ENCODE measurements around the gene M1AP. TPM values are rescaled to one million over a fixed set of nuclear protein-coding genes. Genes with fewer than 3 reads are reported as not detected.
"Not testable (repeated sequence)": the region's sequence is repeated elsewhere in the genome, so short reads cannot be mapped to it uniquely, and the experiment has no call there.

Gene M1AP
- total RNA-seq, 1 donor from 2014 or later: 0.74 TPM

DNA sequence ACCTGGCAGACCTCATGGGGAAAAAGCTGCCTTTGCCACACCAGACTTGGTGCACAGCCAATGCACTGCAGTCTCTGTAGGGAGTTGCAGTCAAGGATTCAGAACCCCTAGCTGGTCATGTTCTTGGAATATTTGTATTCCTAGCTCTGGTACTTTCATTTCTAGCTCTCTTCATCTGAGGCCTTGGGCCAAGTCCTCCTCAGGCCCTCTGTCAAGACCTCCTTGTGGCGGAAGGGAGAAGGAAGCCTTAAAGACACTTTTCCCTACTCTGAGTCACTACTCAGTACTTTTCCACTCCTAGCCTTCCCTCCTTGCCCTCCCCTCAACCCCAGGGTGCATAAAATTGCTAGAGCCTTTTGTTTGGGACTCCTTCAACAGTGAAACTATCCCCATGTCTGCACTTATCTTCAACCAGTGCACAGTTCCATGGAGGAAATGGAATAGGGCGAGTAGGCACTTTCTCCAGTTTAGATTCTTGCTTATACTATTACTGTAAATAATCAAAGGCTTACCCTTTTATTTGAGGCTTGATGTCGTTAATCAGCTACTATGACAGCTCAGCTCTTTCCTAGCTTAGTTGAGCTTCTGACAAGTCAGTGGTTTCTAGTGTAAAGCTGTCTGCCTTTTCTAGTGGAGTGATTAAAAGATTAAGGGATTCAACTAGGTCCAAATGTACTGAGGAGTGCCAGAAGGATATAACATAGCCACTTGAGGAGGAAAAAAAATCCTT is 15.8 kb downstream of the M1AP start:
- H3K27me3 Mint-ChIP-seq (ENCODE audit: unreplicated experiment): peaks cover 2% of the 10 kb centered on the region
- H3K4me3 Mint-ChIP-seq (ENCODE audit: unreplicated experiment): no peak overlapping the region
- H3K36me3 Mint-ChIP-seq (ENCODE audit: low read depth, unreplicated experiment): no peaks in the 10 kb centered on the region
- no peak for DNase-seq (ENCODE audit: low spot score)
- TF ChIP-seq, protein P1, sequence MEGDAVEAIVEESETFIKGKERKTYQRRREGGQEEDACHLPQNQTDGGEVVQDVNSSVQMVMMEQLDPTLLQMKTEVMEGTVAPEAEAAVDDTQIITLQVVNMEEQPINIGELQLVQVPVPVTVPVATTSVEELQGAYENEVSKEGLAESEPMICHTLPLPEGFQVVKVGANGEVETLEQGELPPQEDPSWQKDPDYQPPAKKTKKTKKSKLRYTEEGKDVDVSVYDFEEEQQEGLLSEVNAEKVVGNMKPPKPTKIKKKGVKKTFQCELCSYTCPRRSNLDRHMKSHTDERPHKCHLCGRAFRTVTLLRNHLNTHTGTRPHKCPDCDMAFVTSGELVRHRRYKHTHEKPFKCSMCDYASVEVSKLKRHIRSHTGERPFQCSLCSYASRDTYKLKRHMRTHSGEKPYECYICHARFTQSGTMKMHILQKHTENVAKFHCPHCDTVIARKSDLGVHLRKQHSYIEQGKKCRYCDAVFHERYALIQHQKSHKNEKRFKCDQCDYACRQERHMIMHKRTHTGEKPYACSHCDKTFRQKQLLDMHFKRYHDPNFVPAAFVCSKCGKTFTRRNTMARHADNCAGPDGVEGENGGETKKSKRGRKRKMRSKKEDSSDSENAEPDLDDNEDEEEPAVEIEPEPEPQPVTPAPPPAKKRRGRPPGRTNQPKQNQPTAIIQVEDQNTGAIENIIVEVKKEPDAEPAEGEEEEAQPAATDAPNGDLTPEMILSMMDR (IDR thresholded peaks at IDR 0.05; ENCODE audit: unreplicated experiment): no peak
- H3K9me3 Mint-ChIP-seq (ENCODE audit: unreplicated experiment): no peaks in the 10 kb centered on the region
- no peak overlapping the region for H3K27ac Mint-ChIP-seq (ENCODE audit: unreplicated experiment)
- no peaks in the 10 kb centered on the region for H3K4me1 Mint-ChIP-seq (ENCODE audit: unreplicated experiment)

GRCh38 chr2:74630454-74630853 is 17.7 kb downstream of the M1AP start:
- H3K4me3 Mint-ChIP-seq (ENCODE audit: unreplicated experiment); H3K9me3 Mint-ChIP-seq (ENCODE audit: unreplicated experiment); H3K4me1 Mint-ChIP-seq (ENCODE audit: unreplicated experiment); H3K36me3 Mint-ChIP-seq (ENCODE audit: low read depth, unreplicated experiment); DNase-seq (ENCODE audit: low spot score); H3K27me3 Mint-ChIP-seq (ENCODE audit: unreplicated experiment); H3K27ac Mint-ChIP-seq (ENCODE audit: unreplicated experiment): not testable (repeated sequence)

DNA sequence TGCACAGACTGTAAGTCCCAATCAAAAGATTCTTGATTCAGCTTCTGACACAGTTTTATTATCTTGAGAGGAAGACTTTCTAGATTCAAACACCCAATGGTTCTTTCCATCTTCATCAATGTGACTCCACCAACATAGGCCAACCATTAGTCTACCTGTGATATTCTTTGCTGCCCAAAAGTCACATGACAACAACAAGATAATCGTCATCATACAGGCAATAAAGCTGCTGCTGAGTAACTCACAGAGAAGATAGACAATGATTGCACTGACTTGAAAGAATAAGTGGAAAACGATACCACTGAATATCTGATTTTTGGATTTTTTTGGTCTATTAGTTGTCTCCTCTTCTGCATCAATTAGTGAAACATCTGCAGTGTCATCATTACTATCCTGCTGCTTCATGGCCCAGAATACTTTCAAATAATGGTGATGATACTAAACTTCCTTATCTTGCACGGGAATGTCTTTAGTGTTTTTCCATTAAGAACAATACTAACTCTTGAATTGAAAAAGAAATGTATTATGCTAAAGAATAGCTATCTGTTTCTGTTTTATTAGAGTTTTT is 19.5 kb downstream of the M1AP start:
- Mint-ChIP-seq H3K9me3 (ENCODE audit: unreplicated experiment) (no peaks in the 10 kb centered on the region), H3K27ac (ENCODE audit: unreplicated experiment) (no peak overlapping the region), H3K27me3 (ENCODE audit: unreplicated experiment) (peaks cover 2% of the 10 kb centered on the region), H3K4me3 (ENCODE audit: unreplicated experiment) (no peak overlapping the region), H3K4me1 (ENCODE audit: unreplicated experiment) (peaks cover 4% of the 10 kb centered on the region), H3K36me3 (ENCODE audit: low read depth, unreplicated experiment) (no peaks in the 10 kb centered on the region)
- TF ChIP-seq, protein P1 (IDR thresholded peaks at IDR 0.05; ENCODE audit: unreplicated experiment): no peak
- DNase-seq (ENCODE audit: low spot score): no peak

- no peak for DNase-seq (ENCODE audit: low spot score)
- peaks cover 4% of the 10 kb centered on the region for H3K4me1 Mint-ChIP-seq (ENCODE audit: unreplicated experiment)
- TF ChIP-seq, protein P1 (IDR thresholded peaks at IDR 0.05; ENCODE audit: unreplicated experiment): no peak
- peaks cover under 1% of the 10 kb centered on the region for H3K27me3 Mint-ChIP-seq (ENCODE audit: unreplicated experiment)
- H3K36me3 Mint-ChIP-seq (ENCODE audit: low read depth, unreplicated experiment): no peaks in the 10 kb centered on the region
- H3K4me3 Mint-ChIP-seq (ENCODE audit: unreplicated experiment): no peak overlapping the region
- H3K9me3 Mint-ChIP-seq (ENCODE audit: unreplicated experiment): no peaks in the 10 kb centered on the region
- no peak overlapping the region for H3K27ac Mint-ChIP-seq (ENCODE audit: unreplicated experiment)
Measured at GRCh38 chr2:74625658-74626425, 22.3 kb downstream of the M1AP start.

- no peaks in the 10 kb centered on the region for H3K27me3 Mint-ChIP-seq (ENCODE audit: unreplicated experiment)
- H3K27ac Mint-ChIP-seq (ENCODE audit: unreplicated experiment): no peak overlapping the region
- no peak overlapping the region for H3K4me3 Mint-ChIP-seq (ENCODE audit: unreplicated experiment)
- no peaks in the 10 kb centered on the region for H3K9me3 Mint-ChIP-seq (ENCODE audit: unreplicated experiment)
- DNase-seq (ENCODE audit: low spot score): no peak
- no peaks in the 10 kb centered on the region for H3K36me3 Mint-ChIP-seq (ENCODE audit: low read depth, unreplicated experiment)
- peaks cover 1% of the 10 kb centered on the region for H3K4me1 Mint-ChIP-seq (ENCODE audit: unreplicated experiment)
- TF ChIP-seq, protein P1 (IDR thresholded peaks at IDR 0.05; ENCODE audit: unreplicated experiment): no peak
Measured at GRCh38 chr2:74620671-74621070, 27.5 kb downstream of the M1AP start.

All from endothelial cell (in vitro differentiated cells).